ENCODE data around the gene ALDH9A1. TPM values are rescaled to one million over a fixed set of nuclear protein-coding genes. Genes with fewer than 3 reads are reported as not detected.

The ALDH9A1 gene
- total RNA-seq, 6 experiments from 2014 or later, result 69.7 to 139 (median 93.8) TPM

DNA sequence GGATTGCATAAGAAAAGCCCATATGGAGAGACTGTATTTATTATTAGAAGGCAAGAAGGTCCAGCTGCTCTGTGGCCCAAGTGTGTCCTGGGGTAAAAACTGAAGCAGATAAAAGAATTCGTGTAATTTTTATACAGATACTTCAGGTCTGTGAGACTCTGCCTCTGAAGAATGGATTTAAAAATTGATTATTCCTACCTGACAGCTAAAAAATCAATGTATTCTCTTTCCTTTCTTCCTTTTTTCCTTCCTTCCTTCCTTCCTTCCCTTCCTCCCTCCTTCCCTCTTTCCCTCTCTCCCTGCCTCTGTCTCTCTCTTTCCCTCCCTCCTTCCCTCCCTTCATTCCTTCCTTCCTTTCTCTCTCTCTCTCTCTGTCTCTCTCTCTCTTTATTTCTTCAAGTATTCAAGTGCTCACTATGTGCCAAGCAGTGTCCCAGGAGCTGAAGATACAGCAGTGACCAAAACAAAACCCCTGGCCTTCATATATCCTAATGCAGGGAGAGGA lies 78.7 kb downstream of the ALDH9A1 start:
- intact Hi-C loops (cut with DNase I), result no loop called here
- Histone ChIP-seq H3K4me1 (no peaks in the 10 kb centered on the region), H3K27me3 (no peaks in the 10 kb centered on the region), H3K9me3 (no peaks in the 10 kb centered on the region), H3K27ac (no peak overlapping the region), H3K4me3 (no peak overlapping the region), H3K36me3 (no peaks in the 10 kb centered on the region)
- 78% methylated on average over 1 of the region's 1 CpG for WGBS (ENCODE audit: insufficient coverage, low coverage, low lambda C conversion rate, missing lambda C conversion rate)
- ATAC-seq (no peak), DNase-seq (no peak)
- TF ChIP-seq, protein P1, sequence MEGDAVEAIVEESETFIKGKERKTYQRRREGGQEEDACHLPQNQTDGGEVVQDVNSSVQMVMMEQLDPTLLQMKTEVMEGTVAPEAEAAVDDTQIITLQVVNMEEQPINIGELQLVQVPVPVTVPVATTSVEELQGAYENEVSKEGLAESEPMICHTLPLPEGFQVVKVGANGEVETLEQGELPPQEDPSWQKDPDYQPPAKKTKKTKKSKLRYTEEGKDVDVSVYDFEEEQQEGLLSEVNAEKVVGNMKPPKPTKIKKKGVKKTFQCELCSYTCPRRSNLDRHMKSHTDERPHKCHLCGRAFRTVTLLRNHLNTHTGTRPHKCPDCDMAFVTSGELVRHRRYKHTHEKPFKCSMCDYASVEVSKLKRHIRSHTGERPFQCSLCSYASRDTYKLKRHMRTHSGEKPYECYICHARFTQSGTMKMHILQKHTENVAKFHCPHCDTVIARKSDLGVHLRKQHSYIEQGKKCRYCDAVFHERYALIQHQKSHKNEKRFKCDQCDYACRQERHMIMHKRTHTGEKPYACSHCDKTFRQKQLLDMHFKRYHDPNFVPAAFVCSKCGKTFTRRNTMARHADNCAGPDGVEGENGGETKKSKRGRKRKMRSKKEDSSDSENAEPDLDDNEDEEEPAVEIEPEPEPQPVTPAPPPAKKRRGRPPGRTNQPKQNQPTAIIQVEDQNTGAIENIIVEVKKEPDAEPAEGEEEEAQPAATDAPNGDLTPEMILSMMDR (IDR thresholded peaks at IDR 0.05), result no peak
- TF ChIP-seq POLR2A (IDR thresholded peaks at IDR 0.05), result no peak

DNA sequence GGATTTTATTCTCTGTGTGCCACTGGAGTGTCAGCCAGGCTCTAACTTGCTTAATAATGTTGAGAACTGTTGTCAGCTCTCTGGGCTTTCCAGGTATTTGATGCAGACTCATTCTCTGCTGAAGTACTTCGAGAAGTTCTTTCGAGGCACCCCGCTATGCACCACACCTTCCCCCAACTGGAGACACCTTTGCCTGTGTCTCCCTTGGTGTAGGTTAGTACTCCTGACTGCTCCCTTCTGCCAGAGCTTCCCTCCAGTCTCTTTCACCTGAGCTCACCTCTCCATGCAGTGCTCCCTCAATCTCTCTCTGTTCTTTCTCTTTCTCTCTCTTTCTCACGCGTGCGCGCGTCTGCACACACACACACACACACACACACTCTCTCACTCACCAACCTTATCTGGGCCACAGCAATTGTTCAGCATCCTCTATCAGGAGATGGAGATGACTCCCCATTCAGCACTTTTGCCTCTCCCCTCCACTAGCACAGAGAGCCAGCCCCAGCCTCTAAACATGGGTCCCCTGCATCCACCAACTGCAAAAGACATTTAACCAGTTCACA lies 81.3 kb downstream of the ALDH9A1 start:
- H3K4me3 ChIP-seq, result no peak overlapping the region
- H3K36me3 ChIP-seq, result no peaks in the 10 kb centered on the region
- TF ChIP-seq, protein P1 (IDR thresholded peaks at IDR 0.05), result no peak
- no peak for TF ChIP-seq POLR2A (IDR thresholded peaks at IDR 0.05)
- no peaks in the 10 kb centered on the region for H3K27me3 ChIP-seq
- WGBS (ENCODE audit: insufficient coverage, low coverage, low lambda C conversion rate, missing lambda C conversion rate), result 94% methylated on average over 5 of the region's 8 CpGs
- H3K4me1 ChIP-seq, result no peaks in the 10 kb centered on the region
- no peak for DNase-seq
- H3K27ac ChIP-seq, result no peak overlapping the region
- intact Hi-C loops (cut with DNase I), result no loop called here
- no peak for ATAC-seq
- no peaks in the 10 kb centered on the region for H3K9me3 ChIP-seq

DNA sequence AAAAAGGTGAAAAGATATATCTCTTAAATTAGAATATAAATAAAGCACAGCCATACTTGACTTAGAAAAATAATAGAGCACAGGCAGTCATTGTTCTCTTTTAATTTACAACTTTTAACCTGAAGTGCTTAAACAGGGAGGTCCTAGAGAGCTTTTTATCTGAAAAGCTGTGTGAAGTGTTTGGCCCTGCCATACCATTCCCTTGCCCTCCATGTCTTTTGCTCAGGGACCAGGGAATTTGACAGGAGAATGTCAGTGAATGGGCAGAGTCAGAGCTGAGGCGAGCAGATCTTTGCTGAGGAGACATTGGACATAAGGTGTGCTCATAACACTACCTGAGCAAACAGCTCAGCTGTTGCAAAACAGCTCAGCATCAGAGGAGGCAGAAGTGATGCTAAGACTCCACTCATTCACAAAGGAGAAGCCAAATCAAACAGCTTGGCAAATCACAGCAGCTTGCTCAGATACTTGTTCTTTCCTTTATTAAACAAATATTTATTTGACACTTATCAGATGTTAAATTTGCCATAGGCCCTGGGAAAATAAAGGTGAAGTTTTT lies 82.2 kb downstream of the ALDH9A1 start:
- DNase-seq (no peak), ATAC-seq (no peak)
- Histone ChIP-seq H3K9me3 (no peaks in the 10 kb centered on the region), H3K27ac (no peak overlapping the region), H3K27me3 (no peaks in the 10 kb centered on the region), H3K36me3 (no peaks in the 10 kb centered on the region), H3K4me1 (no peaks in the 10 kb centered on the region), H3K4me3 (no peak overlapping the region)
- TF ChIP-seq POLR2A (IDR thresholded peaks at IDR 0.05), result no peak
- WGBS (ENCODE audit: insufficient coverage, low coverage, low lambda C conversion rate, missing lambda C conversion rate), result 40% methylated on average over 1 of the region's 1 CpG
- intact Hi-C loops (cut with DNase I), result no loop called here

Other genes starting within 250 kb of the ALDH9A1 start
- gene LRRC52, start 154.6 kb downstream of the ALDH9A1 start, total RNA-seq, result not detected
- 100 to 1,000 TPM in 3 of 6 experiments, 10 to 100 TPM in 3; 74.0 to 141 (median 103) TPM for gene MGST3, start 67.3 kb downstream of the ALDH9A1 start, total RNA-seq
- gene TMCO1, start 70.3 kb upstream of the ALDH9A1 start, total RNA-seq, result 10 to 100 TPM; 54.7 to 92.9 (median 75.9) TPM
- 10 to 100 TPM in 3 of 6 experiments, 1 to 10 TPM in 3; 8.4 to 22.9 (median 10.4) TPM for gene UCK2, start 129.1 kb upstream of the ALDH9A1 start, total RNA-seq